Suppressor macrophage (primary cell): ENCODE results near the gene SNX32.

Source experiments
- DNase-seq, 4 experiments: peaks; one replicate each; pipeline ENCODE4 v3.0.0-alpha.2; 2020 to 2022

The SNX32 gene

DNA sequence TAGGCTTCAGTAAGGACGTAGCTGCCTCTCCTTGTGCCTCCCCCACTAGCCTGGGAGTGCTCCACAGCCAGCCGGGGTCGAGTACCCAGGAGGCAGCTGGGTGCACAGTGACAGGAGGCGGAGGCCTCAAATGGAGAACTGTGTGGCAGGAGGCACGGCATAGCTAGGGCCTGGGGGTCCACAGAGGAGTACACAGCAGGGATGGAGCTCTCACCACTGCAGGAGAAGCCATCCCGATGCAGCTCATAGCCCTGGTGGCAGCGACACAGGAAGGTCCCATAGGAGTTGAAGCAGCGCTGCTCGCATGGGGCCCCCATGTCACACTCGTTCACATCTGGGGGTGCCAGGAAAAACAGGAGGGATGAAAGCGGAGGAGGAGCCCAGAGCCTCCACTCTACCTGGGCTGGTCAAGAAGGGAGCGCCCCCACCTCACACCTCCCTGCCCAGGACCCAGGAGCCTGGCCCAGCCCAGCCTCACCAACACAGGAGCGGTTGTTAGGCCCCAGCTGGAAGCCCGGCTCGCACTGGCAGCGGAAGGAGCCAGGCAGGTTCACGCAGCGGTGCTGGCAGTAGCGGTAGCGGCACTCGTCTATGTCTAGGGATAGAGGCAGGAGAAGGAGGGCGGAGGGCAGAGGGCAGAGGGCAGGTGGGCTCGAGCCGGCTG, 36.0 kb downstream of the SNX32 start:
- DNase-seq = no peak

GRCh38 chr11:65870307-65870658, 36.5 kb downstream of the SNX32 start:
- DNase-seq = no peak

DNA sequence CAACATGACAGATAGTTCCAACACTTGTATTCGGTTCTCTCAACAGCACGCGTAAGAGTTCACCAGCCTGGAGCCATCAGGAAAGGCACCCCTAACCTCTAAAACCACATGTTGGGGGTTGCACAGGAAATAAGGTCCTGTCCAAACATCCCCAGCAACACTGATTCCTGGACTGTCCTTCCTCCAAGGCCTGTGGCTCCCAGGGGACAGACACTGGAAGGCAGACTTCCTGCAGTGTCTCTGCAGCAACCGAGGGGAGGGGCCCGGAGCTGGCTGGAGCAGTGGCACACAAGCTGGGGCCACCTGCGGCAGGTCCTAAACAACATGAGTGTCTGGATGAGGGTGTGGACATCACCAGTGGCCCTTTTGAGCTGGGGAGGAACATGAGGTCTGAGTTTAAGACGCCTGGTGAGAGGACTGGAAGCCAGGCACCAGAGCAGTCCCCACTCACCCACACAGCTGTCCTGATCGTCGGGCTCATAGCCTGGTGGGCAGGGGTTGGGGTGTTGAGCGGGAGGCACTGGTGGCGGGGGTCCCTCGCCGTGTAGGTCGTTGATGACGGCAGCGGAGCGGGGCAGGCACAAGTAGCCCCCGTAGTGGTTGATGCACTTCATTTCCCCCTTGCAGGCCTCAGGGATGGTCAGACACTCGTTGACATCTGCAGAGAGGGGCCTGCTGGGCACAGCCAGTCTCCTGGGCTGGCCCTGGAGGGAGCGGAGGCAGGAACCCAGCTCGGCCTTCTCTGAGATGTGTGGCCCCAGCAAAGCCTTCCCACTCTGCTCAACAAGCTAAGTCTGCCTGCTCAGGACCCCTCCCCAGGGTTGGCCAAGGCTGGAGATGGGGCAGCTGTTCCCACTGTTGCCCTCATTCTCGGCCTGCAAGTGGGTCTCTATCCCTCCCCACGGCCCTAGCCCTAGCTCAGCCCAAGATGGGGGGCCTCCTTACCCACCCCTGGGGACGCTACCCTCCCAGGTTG, 37.2 kb downstream of the SNX32 start:
- DNase-seq = no peak

DNA sequence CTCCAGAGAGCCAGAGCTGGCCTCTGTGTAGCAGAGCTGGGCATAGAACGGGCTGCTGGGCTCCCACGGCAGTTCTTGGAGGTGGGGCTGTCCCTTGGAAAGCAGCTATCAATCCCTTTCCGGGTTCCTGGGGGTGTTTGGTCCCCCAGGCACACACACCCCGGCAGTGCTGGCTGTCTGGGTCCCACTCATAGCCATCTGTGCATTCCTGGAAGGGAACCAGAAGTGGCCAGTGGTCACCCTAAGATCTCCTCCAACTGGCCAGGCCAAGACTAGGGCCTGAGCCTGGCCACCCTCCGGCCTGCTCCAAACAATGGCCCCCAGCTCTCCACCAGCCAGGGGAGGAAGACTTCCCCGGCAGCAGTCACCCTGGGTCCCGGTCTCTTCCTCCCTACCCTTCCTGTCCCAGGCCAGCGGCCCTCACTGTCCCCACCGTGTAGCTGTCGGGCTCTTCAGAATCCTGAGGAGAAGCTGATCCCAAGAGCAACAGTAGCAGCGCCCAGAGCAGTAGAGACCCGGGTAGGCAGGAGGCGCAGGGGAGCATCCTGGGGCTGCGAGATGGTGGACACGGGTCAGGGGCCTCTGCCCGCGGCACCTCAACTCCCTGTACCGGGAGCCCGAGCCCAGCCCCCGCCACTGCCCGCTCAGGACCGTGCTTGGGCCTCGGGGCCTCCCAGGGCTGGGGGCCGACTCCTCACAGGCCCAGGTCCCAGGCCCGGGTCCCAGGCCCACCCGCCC, 38.2 kb downstream of the SNX32 start:
- no peak for DNase-seq

GRCh38 chr11:65872586-65873317, 39.0 kb downstream of the SNX32 start, which contains the start of gene EFEMP2:
Gene EFEMP2, minus strand, starts transcription at chr11:65872800. Its CDS starts 446 bp downstream, at chr11:65872354.
- peak in 1 of 4 experiments; percentile 50 for DNase-seq

DNA sequence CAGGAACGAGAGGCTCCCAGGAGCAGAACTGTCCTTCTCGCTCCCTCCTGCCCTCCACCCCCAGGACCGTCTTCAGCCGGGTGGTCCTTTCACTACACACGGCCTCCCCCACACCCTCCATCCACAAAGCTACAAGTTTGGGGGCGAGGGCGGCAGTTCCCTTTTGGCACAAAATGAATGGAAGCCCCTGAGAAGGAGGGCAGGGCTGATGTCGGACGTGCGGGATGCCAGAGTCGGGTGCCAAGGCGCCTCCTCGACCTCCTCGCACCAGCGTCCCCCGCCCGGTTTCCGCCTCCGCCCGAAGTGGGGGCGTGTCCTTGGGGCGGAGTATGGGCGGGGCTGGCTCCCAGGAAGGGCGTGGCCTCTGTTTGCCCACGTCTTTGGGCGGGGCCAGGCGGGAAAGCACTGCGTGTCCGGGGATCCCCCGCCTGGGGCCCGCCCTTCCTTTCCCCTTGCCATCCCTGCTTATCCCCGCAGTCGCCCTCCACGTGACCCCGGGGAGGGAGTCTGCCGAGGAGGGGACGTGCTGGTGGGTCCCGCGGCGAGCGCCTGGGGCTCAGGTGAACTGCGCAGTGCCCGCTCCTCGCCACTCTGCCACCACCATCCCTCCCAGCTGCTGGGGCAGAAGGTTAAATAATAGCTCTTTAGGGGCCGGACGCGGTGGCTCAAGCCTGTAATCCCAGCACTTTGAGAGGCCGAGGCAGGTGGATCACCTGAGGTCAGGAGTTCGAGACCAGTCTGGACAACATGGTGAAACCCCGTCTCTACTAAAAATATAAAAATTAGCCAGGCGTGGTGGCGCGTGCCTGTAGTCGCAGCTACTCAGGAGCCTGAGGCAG, 39.8 kb downstream of the SNX32 start:
- peak; percentile 93 to 98 (median 96) for DNase-seq

GRCh38 chr11:65879617-65880016, 45.9 kb downstream of the SNX32 start, which contains the start of gene CTSW:
Gene CTSW, plus strand, starts transcription at chr11:65879837. Its CDS starts 18 bp downstream, at chr11:65879855.
- DNase-seq = peak in 3 of 4 experiments; percentile 25 to 46 (median 42)

GRCh38 chr11:65880027-65880426, 46.3 kb downstream of the SNX32 start:
- DNase-seq = no peak

DNA sequence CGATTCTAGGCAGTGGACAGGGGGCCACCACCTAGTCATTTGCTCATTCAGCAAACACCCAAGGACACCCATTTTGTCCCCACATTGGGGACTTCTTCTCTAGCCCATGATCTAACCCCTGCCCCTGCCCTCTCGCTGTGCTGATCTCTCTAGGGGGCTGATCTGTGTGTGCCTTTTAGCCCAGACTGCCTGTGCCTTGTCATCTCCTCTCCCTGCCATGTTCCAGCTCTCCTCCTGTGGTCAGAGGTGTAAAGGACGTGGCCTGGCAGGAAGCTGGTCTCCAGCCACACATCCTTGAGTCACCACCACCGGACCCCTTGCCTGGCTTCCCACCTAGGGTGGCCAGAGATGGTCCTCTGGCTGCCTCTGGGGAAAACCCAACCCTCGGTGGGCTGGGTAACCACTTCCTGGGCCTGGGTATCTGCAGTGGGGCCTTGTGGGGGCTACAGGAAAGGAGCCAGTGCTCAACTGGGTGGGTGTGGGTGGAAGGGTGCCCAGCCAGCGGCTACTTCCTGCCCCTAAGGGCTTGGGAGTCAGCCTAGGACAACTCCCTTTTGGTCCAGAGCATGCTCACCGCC, 47.2 kb downstream of the SNX32 start:
- peak in 1 of 4 experiments; percentile 6 for DNase-seq

DNA sequence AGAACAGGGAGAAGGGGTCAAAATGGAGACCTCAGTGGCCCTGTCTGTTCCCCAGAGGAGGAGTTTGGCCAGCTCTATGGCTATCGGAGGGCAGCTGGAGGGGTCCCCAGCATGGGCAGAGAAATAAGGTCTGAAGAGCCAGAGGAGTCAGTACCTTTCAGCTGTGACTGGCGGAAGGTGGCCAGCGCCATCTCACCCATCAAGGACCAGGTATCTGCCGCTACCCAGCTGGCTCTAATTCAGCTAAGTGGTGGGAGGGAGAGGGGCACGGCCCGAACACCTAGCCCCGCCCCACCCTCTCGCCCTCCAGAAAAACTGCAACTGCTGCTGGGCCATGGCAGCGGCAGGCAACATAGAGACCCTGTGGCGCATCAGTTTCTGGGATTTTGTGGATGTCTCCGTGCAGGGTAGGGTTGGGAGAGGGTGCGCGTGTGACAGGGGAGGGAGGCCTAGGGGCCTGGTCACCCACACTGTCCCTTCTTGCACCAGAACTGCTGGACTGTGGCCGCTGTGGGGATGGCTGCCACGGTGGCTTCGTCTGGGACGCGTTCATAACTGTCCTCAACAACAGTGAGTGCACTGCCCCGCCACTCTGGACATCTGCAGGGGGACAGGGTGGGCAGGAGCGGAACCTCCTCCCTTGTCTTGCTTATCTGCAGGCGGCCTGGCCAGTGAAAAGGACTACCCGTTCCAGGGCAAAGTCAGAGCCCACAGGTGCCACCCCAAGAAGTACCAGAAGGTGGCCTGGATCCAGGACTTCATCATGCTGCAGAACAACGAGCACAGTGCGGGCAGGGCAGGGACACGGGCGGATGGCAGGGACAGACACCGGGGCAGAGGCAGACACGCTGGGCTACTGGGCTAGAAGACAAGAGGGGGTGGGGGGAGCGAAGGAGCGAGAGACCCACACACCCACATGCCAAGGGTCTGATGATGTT, 48.6 kb downstream of the SNX32 start:
- peak in 1 of 4 experiments; percentile 1 for DNase-seq

DNA sequence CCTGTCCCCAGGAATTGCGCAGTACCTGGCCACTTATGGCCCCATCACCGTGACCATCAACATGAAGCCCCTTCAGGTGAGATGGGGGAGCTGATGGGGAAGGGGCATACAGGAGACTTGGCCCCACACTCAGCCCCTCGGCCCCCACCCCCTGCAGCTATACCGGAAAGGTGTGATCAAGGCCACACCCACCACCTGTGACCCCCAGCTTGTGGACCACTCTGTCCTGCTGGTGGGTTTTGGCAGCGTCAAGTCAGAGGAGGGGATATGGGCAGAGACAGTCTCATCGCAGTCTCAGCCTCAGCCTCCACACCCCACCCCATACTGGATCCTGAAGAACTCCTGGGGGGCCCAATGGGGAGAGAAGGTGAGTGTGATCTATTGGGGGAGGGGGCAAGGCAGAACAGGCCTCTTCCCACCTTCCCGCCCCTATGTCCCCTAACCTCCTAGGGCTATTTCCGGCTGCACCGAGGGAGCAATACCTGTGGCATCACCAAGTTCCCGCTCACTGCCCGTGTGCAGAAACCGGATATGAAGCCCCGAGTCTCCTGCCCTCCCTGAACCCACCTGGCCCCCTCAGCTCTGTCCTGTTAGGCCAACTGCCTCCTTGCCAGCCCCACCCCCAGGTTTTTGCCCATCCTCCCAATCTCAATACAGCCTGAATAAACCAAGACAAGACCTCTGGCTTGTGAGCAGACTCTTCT, 49.4 kb downstream of the SNX32 start:
- DNase-seq = no peak

DNA sequence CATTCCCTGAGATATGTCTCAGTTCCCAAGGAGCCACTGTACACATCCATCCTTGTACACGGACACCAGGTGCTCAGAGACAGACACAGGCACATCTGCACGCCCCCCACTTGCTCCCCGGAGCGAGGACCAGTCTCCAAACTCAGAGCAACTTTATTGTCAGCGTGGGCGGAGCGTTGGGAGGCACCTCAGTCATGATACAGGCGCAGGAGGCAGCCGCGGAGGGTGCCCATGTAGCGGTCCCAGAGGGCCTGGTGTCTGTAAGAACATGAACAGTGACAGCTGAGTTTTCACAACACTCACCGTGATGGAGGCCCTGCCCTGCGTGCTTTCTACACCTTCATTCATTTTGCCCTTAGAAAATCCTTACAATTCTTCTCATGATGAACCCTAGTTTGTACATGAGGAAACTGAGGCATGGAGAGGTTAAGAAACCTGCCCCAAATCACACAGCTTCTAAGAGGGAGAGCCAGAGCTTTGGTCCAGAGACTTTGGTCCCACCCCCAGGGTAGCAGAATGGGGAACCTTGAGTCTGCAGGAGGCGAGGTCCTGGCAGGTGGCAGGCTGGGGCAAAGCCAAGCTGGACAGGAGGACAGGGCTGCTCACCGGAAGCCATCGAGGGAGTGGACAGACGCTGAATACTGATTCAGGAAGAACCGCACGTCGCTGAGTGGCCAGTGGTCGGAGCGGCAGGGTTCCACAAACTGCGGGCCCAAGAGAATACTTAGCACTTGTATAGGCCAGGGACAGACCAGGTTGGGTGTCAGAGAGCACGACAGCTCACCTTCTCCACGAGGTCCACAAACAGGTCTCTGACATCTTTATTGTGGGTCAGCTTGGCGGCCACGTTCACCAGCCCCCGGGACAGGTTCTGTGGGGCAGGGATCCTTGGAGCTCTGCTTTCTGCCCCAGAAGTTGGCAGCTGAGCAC, 50.3 kb downstream of the SNX32 start:
- DNase-seq = peak in 1 of 4 experiments; percentile 1

GRCh38 chr11:65884716-65885092, 50.9 kb downstream of the SNX32 start:
- peak; percentile 88 to 93 (median 92) for DNase-seq

DNA sequence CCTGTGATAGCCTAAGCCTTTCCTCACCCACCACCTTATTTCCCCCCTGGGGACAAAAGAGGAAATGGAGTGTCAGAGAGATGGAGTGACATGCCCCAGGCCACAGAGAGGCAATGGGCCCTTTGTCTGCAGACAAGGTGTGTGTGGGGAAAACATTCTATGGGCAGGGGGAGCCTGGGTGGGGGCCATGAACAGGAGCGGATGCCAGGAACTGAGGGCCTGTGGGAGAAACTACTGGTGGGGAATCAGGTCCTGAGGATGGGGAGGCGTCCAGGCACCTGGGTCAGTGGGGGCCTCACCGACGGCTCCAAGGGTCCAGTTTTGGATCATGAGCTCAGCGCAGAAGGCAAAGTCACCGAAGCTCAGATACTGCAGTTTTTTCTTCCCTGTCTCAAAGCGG, 51.5 kb downstream of the SNX32 start:
- DNase-seq = peak in 1 of 4 experiments; percentile 0

DNA sequence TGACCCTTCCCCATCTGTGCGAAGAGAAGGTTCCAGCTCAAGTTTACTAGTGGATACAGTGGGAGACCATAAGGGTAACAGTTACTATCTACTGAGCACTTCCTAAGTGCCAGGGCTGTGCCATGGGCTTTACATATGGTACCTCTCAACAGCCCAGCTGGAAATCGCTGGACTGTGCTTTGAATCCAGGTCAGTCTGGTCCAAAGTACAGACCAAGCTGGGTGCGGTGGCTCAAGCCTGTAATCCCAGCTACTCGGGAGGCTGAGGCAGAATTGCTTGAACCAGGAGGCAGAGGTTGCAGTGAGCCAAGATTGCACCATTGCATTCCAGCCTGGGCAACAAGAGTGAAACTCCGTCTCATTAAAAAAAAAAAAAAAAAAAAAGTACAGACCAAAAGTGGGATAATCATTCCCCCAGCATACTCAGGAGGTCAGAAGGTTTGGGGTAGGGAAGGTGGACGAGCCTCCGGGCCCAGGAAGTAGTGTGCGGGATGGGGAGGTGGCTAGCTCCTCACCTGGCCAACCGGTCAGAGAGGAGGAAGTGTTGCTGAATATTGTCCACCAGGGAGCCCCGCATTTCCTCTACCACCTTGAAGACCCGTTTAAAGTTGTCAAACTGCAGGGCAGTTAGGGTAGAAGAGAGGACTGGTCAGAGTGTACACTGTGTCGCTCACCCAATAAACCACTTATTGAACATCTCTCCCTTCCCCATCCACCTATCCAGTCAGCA, 52.2 kb downstream of the SNX32 start:
- peak in 1 of 4 experiments; percentile 0 for DNase-seq

DNA sequence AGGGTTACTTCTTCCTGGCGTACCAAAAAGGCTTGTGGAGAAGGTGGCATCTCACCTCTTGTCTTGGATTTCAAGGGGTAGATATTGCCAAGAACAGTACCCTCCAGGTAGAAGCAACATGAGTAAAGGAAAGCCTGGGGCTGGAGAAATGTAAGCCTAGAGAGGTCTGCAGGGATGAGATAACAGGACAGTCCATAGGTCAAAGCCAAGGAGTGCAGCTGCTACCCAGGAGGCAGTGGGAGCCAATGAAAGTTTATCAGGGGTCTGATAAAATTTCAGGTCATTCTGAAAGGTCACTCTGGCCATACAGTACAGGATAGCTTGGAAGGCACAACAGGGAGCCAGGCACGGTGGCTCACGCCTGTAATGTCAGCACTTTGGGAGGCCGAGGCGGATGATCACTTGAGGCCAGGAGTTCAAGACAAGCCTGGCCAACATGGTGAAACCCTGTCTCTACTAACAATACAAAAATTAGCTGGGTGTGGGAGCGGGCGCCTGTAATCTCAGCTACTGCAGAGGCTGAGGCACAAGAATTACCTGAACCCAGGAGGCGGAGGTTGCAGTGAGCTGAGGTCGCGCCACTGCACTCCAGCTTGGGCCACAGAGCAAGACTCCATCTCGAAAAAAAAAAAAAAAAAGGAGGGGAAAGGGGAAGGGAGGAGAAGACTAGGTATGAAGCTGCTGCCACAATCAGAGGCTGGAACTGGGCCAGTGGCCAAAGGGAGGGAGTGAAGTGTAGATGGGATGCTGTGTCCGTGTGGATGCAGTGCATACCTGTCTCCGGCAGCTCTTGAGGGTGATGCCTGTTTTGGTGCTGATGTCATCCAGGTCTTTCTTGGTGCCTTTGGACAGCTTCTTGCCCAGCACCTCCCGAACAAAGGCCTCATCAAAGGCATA, 53.3 kb downstream of the SNX32 start:
- peak in 1 of 4 experiments; percentile 1 for DNase-seq
